HCT116 (cell line): Measurements from ENCODE around the gene ATP5PD. TPM values are rescaled to one million over a fixed set of nuclear protein-coding genes. Genes with fewer than 3 reads are reported as not detected.

Experiments used
- ATAC-seq: fragments of 200-7000 bp; cut with Tn5 transposase; 2 replicates; pipeline ENCODE4 v1.9.1; 2020; ENCODE audit warnings: mild to moderate bottlenecking, moderate library complexity
- BruUV-seq: library from RNA; stranded (reverse); fragments of 400-500 nt; replicated peaks from 2 replicates; lab custom pipeline; 2021; lab: Mats Ljungman, UMichigan
- CTCF ChIA-PET: fragments of 300-600 bp; sonication (Branson Sonifier 250); formaldehyde crosslinking; loops from one replicate; lab custom pipeline; 2021; ENCODE audit warnings: antibody characterized with exemption; lab: Charles Lee
- POLR2A ChIA-PET: fragments of 300-600, 350-600 bp; sonication (Branson Sonifier 250); formaldehyde crosslinking; loops from one replicate; lab custom pipeline; 2021; ENCODE audit warnings: antibody characterized with exemption; lab: Charles Lee
- RAD21 ChIA-PET, 2 experiments: fragments of 300-600 bp; sonication (Branson Sonifier 250); formaldehyde crosslinking; loops; one replicate each; lab custom pipeline; 2023; ENCODE audit warnings: low total read pairs in 2 of 2; ENCODE audit not compliant: uncharacterized antibody in 2 of 2, unreplicated experiment in 2 of 2, low non-redundant PET in 1 of 2; lab: Charles Lee
- DNase-seq: peaks from one replicate; pipeline ENCODE4 v3.0.0-alpha.2; 2010; ENCODE audit warnings: low read depth, low spot score
- H2AFZ ChIP-seq: fragments of 200-600 bp; shearing (Covaris generic), sonication (generic); 2 replicates; pipeline ENCODE4 v1.6.1; 2017; ENCODE audit warnings: low read depth, mixed run types, mixed read lengths, antibody characterized with exemption, low read length; ENCODE audit not compliant: poor library complexity, severe bottlenecking
- H3K27ac ChIP-seq: 2 replicates; pipeline ENCODE4 v1.5.1; 2012; ENCODE audit warnings: low read depth, low read length
- H3K27me3 ChIP-seq: fragments of 200-600 bp; sonication (generic); 2 replicates; pipeline ENCODE4 v1.6.1; 2016; ENCODE audit warnings: mixed run types, low read length, mixed read lengths; ENCODE audit not compliant: insufficient read depth
- H3K36me3 ChIP-seq, 2 experiments: fragments of 200-500 bp in 1 of 2; fragments of 200-600 bp in 1 of 2; sonication (Bioruptor generic) in 1 of 2; sonication (generic) in 1 of 2; 2 replicates each; pipeline versions ENCODE4 v1.5.1 to v1.6.1; 2014 to 2016; ENCODE audit warnings: low read length in 2 of 2, inconsistent platforms in 1 of 2, mixed read lengths in 1 of 2, mixed run types in 1 of 2; ENCODE audit not compliant: insufficient read depth in 2 of 2, control insufficient read depth in 1 of 2
- H3K4me1 ChIP-seq, 2 experiments: fragments of 200-600 bp in 1 of 2; sonication (generic) in 1 of 2; 2 replicates each; pipeline versions ENCODE4 v1.5.1 to v1.6.1; 2012 to 2017; ENCODE audit warnings: low read length in 2 of 2, inconsistent platforms in 1 of 2, mild to moderate bottlenecking in 1 of 2, mixed read lengths in 1 of 2, mixed run types in 1 of 2, moderate library complexity in 1 of 2; ENCODE audit not compliant: insufficient read depth in 2 of 2, control insufficient read depth in 1 of 2
- H3K4me2 ChIP-seq: fragments of 200-600 bp; sonication (generic); 2 replicates; pipeline ENCODE4 v1.6.1; 2017; ENCODE audit warnings: mixed run types, low read length, mixed read lengths
- H3K4me3 ChIP-seq, 2 experiments: fragments of 200-600 bp in 1 of 2; sonication (generic) in 1 of 2; replicated peaks in 1 of 2; 2 replicates each; pipeline ENCODE4 v1.5.1; 2011 to 2016; ENCODE audit warnings: low read length in 2 of 2, control low read depth in 1 of 2, low read depth in 1 of 2, mild to moderate bottlenecking in 1 of 2, mixed read lengths in 1 of 2, mixed run types in 1 of 2
- H3K79me2 ChIP-seq: fragments of 200-600 bp; sonication (generic); 2 replicates; pipeline ENCODE4 v1.6.1; 2017; ENCODE audit warnings: mild to moderate bottlenecking, mixed run types, low read length, moderate library complexity, mixed read lengths; ENCODE audit not compliant: insufficient read depth
- H3K9ac ChIP-seq: fragments of 200-600 bp; sonication (generic); 2 replicates; pipeline ENCODE4 v1.6.1; 2016; ENCODE audit warnings: low read length, mixed read lengths
- H3K9me2 ChIP-seq: fragments of 200-600 bp; sonication (generic), shearing (Covaris generic); 2 replicates; pipeline ENCODE4 v1.6.1; 2017; ENCODE audit warnings: mixed run types, mild to moderate bottlenecking, moderate library complexity; ENCODE audit not compliant: insufficient read depth
- H3K9me3 ChIP-seq, 2 experiments: fragments of 200-500 bp in 1 of 2; fragments of 200-600 bp in 1 of 2; sonication (Bioruptor generic) in 1 of 2; sonication (generic) in 1 of 2; 2 replicates each; pipeline ENCODE4 v1.6.1; 2014 to 2017; ENCODE audit warnings: low read length in 2 of 2, mixed read lengths in 2 of 2, inconsistent platforms in 1 of 2, low read depth in 1 of 2, mild to moderate bottlenecking in 1 of 2, mixed run types in 1 of 2, moderate library complexity in 1 of 2; ENCODE audit not compliant: control insufficient read depth in 1 of 2, insufficient read depth in 1 of 2
- H4K20me1 ChIP-seq: fragments of 200-600 bp; sonication (generic), shearing (Covaris generic); 2 replicates; pipeline ENCODE4 v1.6.1; 2017; ENCODE audit warnings: mixed run types, mild to moderate bottlenecking, moderate library complexity; ENCODE audit not compliant: insufficient read depth
- CEBPB ChIP-seq: IDR thresholded peaks from 2 replicates; pipeline ENCODE4 v1.6.1; 2012; ENCODE audit warnings: low read depth
- EZH2 ChIP-seq: fragments of 200-600 bp; sonication (generic); IDR thresholded peaks from 2 replicates; pipeline ENCODE4 v1.6.1; 2017; ENCODE audit warnings: antibody characterized with exemption, mixed run types
- FOSL1 ChIP-seq: IDR thresholded peaks from 2 replicates; pipeline ENCODE4 v1.6.1; 2012; ENCODE audit warnings: low read depth
- SIN3A ChIP-seq: IDR thresholded peaks from 2 replicates; pipeline ENCODE4 v1.6.1; 2012; ENCODE audit warnings: low read depth
- SP1 ChIP-seq: IDR thresholded peaks from 2 replicates; pipeline ENCODE4 v1.6.1; 2012; ENCODE audit warnings: low read depth
- SRF ChIP-seq: IDR thresholded peaks from 2 replicates; pipeline ENCODE4 v1.6.1; 2012; ENCODE audit warnings: low read depth
- ZFX ChIP-seq: fragments of 450-650 bp; IDR thresholded peaks from 2 replicates; pipeline ENCODE4 v1.6.1; 2017
- intact Hi-C: fragments of 100-400 bp; cut with micrococcal nuclease; formaldehyde crosslinking; loops from 2 replicates; pipeline ENCODE4 v1.10.0; 2022
- total RNA-seq: library from RNA; stranded (reverse); gene quantifications from one replicate; pipeline ENCODE4 v1.2.1, GENCODE V29; 2021; ENCODE audit not compliant: unreplicated experiment
- TF ChIP-seq, protein P1 (sequence below): IDR thresholded peaks from 2 replicates; pipeline ENCODE4 v1.6.1; 2012; ENCODE audit warnings: low read depth
- TF ChIP-seq, protein P2 (sequence below): IDR thresholded peaks from 2 replicates; pipeline ENCODE4 v1.6.1; 2012
- TF ChIP-seq, protein P3 (sequence below): IDR thresholded peaks from 2 replicates; pipeline ENCODE4 v1.6.1; 2011; ENCODE audit warnings: mild to moderate bottlenecking, low read length, moderate library complexity; ENCODE audit not compliant: insufficient replicate concordance; ENCODE audit errors: extremely low read depth
- TF ChIP-seq, protein P4 (sequence below): IDR thresholded peaks from 2 replicates; pipeline ENCODE4 v1.6.1; 2012

ATP5PD gene
- total RNA-seq, 1 experiment from 2014 or later, result 407 TPM

DNA sequence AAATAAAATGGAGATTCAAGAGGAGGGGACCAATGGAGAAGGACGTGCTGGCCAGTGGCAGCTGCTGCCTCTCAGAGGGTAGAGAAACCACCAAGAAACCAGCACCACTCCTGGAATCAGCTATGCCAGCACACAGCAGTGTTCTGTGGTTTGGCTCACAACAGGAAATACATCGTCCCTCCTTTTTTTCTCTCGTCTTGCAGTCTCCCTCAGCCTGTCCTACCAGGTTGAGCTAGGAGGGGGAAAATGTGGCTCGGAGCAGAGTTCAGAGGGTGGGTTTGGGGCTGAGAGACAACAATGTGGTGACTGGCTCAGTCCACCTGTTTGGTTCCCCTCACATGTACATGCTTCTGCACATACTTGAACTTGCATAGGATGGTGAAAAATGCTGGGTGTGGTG lies 21.1 kb upstream of the ATP5PD start:
- TF ChIP-seq ZFX (no peak), CEBPB (no peak), SP1 (no peak), FOSL1 (no peak), EZH2 (no peak), SIN3A (no peak), SRF (no peak)
- TF ChIP-seq, protein P1, sequence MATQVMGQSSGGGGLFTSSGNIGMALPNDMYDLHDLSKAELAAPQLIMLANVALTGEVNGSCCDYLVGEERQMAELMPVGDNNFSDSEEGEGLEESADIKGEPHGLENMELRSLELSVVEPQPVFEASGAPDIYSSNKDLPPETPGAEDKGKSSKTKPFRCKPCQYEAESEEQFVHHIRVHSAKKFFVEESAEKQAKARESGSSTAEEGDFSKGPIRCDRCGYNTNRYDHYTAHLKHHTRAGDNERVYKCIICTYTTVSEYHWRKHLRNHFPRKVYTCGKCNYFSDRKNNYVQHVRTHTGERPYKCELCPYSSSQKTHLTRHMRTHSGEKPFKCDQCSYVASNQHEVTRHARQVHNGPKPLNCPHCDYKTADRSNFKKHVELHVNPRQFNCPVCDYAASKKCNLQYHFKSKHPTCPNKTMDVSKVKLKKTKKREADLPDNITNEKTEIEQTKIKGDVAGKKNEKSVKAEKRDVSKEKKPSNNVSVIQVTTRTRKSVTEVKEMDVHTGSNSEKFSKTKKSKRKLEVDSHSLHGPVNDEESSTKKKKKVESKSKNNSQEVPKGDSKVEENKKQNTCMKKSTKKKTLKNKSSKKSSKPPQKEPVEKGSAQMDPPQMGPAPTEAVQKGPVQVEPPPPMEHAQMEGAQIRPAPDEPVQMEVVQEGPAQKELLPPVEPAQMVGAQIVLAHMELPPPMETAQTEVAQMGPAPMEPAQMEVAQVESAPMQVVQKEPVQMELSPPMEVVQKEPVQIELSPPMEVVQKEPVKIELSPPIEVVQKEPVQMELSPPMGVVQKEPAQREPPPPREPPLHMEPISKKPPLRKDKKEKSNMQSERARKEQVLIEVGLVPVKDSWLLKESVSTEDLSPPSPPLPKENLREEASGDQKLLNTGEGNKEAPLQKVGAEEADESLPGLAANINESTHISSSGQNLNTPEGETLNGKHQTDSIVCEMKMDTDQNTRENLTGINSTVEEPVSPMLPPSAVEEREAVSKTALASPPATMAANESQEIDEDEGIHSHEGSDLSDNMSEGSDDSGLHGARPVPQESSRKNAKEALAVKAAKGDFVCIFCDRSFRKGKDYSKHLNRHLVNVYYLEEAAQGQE, result no peak
- TF ChIP-seq, protein P2, sequence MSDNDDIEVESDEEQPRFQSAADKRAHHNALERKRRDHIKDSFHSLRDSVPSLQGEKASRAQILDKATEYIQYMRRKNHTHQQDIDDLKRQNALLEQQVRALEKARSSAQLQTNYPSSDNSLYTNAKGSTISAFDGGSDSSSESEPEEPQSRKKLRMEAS, result no peak
- TF ChIP-seq, protein P3, sequence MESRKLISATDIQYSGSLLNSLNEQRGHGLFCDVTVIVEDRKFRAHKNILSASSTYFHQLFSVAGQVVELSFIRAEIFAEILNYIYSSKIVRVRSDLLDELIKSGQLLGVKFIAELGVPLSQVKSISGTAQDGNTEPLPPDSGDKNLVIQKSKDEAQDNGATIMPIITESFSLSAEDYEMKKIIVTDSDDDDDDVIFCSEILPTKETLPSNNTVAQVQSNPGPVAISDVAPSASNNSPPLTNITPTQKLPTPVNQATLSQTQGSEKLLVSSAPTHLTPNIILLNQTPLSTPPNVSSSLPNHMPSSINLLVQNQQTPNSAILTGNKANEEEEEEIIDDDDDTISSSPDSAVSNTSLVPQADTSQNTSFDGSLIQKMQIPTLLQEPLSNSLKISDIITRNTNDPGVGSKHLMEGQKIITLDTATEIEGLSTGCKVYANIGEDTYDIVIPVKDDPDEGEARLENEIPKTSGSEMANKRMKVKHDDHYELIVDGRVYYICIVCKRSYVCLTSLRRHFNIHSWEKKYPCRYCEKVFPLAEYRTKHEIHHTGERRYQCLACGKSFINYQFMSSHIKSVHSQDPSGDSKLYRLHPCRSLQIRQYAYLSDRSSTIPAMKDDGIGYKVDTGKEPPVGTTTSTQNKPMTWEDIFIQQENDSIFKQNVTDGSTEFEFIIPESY, result no peak
- TF ChIP-seq, protein P4, sequence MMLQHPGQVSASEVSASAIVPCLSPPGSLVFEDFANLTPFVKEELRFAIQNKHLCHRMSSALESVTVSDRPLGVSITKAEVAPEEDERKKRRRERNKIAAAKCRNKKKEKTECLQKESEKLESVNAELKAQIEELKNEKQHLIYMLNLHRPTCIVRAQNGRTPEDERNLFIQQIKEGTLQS, result no peak
- Histone ChIP-seq H3K27me3 (no peaks in the 10 kb centered on the region), H3K27ac (no peak overlapping the region)

More for the DNA sequence above, 21.1 kb upstream of the ATP5PD start:
- Histone ChIP-seq H3K4me1 (peaks cover 7 to 10% of the 10 kb centered on the region in 2 experiments; a peak in 3 of 4 replicates), H3K36me3 (peaks cover 10 to 24% of the 10 kb centered on the region in 2 experiments; a peak in 3 of 4 replicates), H2AFZ (no peak overlapping the region), H4K20me1 (no peaks in the 10 kb centered on the region), H3K9me2 (no peaks in the 10 kb centered on the region), H3K79me2 (no peaks in the 10 kb centered on the region), H3K4me2 (no peak overlapping the region), H3K9ac (no peak overlapping the region), H3K4me3 (no peak overlapping the region), H3K9me3 (no peaks in the 10 kb centered on the region)
- no TSS peak for BruUV-seq
- ChIA-PET RAD21 (interaction anchor here in 1 of 2 experiments (0.5 kb wide), 1 partner anchor 43 kb away, joined by 3 read pairs; no protein-coding TSS in a partner anchor), POLR2A (no interaction called here), CTCF (interaction anchor here (0.7 to 2.8 kb wide), 3 partner anchors 11 to 46 kb away, joined by 3 to 12 read pairs (median 7); no protein-coding TSS in a partner anchor)
- ATAC-seq (no peak), DNase-seq (no peak)
- intact Hi-C loops, result no loop called here
